KMS-11 (cell line): ENCODE data around the gene BCL7A.

Experiments
- H2AFZ ChIP-seq: fragments of 200-600 bp; sonication (generic); 2 replicates; pipeline ENCODE4 v1.6.1; 2016; ENCODE audit warnings: antibody characterized with exemption, mixed run types, low read depth
- H3K27ac ChIP-seq: fragments of 200-600 bp; sonication (generic); 2 replicates; pipeline ENCODE4 v1.6.1; 2016; ENCODE audit warnings: mild to moderate bottlenecking, mixed run types
- H3K27me3 ChIP-seq: fragments of 200-600 bp; sonication (generic); 2 replicates; pipeline ENCODE4 v1.6.1; 2017; ENCODE audit warnings: mild to moderate bottlenecking, low read depth, mixed run types, moderate library complexity; ENCODE audit not compliant: insufficient read depth
- H3K36me3 ChIP-seq: fragments of 200-600 bp; sonication (generic); 2 replicates; pipeline ENCODE4 v1.6.1; 2017; ENCODE audit warnings: mild to moderate bottlenecking, mixed run types; ENCODE audit not compliant: insufficient read depth
- H3K4me1 ChIP-seq: fragments of 200-600 bp; sonication (generic); 2 replicates; pipeline ENCODE4 v1.6.1; 2016; ENCODE audit warnings: mild to moderate bottlenecking, low read depth, mixed run types; ENCODE audit not compliant: poor library complexity, severe bottlenecking
- H3K4me2 ChIP-seq: fragments of 200-600 bp; sonication (generic); 2 replicates; pipeline ENCODE4 v1.7.0; 2016; ENCODE audit warnings: mild to moderate bottlenecking, mixed run types
- H3K4me3 ChIP-seq: fragments of 200-600 bp; sonication (generic); IDR thresholded peaks from 2 replicates; pipeline ENCODE4 v1.6.1; 2017; ENCODE audit warnings: low read depth, low read length, mixed read lengths; ENCODE audit not compliant: insufficient read depth
- H3K79me2 ChIP-seq: fragments of 200-600 bp; sonication (generic); 2 replicates; pipeline ENCODE4 v1.6.1; 2016; ENCODE audit warnings: low read depth, mixed run types; ENCODE audit not compliant: insufficient read depth
- H3K9ac ChIP-seq: fragments of 200-600 bp; sonication (generic); 2 replicates; pipeline ENCODE4 v1.6.1; 2016; ENCODE audit warnings: mild to moderate bottlenecking, mixed run types
- H4K20me1 ChIP-seq: fragments of 200-600 bp; sonication (generic); 2 replicates; pipeline ENCODE4 v1.6.1; 2016; ENCODE audit warnings: mild to moderate bottlenecking, mixed run types; ENCODE audit not compliant: insufficient read depth
- CTCF ChIP-seq: fragments of 200-600 bp; sonication (generic); conservative IDR thresholded peaks from 2 replicates; pipeline ENCODE4 v1.6.1; 2017; ENCODE audit warnings: low read depth, mild to moderate bottlenecking, antibody characterized with exemption, low read length, moderate library complexity, mixed read lengths

The BCL7A gene

GRCh38 chr12:122005252-122005776 is 16.4 kb upstream of the BCL7A start:
- no peaks in the 10 kb centered on the region for H3K27me3 ChIP-seq
- H3K4me2 ChIP-seq: no peak overlapping the region
- H3K4me1 ChIP-seq: no peaks in the 10 kb centered on the region
- no peaks in the 10 kb centered on the region for H3K79me2 ChIP-seq
- H3K9ac ChIP-seq: no peak overlapping the region
- H4K20me1 ChIP-seq: no peaks in the 10 kb centered on the region
- TF ChIP-seq CTCF: no peak
- H3K36me3 ChIP-seq: no peaks in the 10 kb centered on the region
- no peak overlapping the region for H2AFZ ChIP-seq
- no peak overlapping the region for H3K4me3 ChIP-seq
- no peak overlapping the region for H3K27ac ChIP-seq

DNA sequence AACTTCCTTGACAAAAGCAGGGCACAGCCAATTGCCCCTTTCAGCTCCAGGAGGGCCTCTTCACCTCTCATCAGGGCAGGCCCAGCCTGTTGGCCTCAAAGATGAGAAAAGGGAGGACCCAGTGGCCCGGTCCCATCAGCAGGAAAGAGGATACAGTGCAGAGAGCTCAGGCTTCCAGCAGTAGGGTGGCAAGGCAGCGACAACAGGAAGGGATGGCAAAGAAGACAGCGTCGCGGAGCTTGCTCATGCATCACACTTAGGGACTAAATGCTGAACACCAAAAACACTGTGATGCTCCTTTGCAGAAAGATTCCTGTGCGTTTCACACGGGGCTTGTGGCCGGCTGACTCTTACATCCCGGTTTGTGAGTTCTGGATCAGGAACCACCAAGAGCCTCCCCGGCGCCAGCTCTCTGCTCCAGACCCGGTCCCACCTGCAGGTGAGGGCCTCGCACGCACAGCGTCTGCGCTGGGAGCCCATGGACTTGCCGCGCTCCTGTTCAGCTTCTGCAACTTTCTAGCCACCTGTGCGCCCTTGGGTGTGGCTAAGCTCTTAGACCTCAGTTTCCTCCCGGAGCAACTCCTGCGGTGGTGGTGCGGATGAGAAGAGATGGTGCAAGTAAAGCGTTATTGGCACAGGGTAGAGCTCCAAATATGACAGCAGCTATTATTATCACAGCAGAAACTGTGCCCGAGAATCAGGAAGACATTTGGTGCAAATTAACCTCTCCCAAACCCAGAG is 15.3 kb upstream of the BCL7A start:
- no peaks in the 10 kb centered on the region for H4K20me1 ChIP-seq
- H3K36me3 ChIP-seq: no peaks in the 10 kb centered on the region
- no peak overlapping the region for H3K27ac ChIP-seq
- H3K27me3 ChIP-seq: no peaks in the 10 kb centered on the region
- no peak overlapping the region for H3K9ac ChIP-seq
- TF ChIP-seq CTCF: no peak
- H3K4me3 ChIP-seq: no peak overlapping the region
- no peak overlapping the region for H3K4me2 ChIP-seq
- H3K79me2 ChIP-seq: no peaks in the 10 kb centered on the region
- no peak overlapping the region for H2AFZ ChIP-seq
- H3K4me1 ChIP-seq: no peaks in the 10 kb centered on the region

- TF ChIP-seq CTCF: no peak
- H3K4me1 ChIP-seq: no peaks in the 10 kb centered on the region
- H3K9ac ChIP-seq: no peak overlapping the region
- H4K20me1 ChIP-seq: no peaks in the 10 kb centered on the region
- no peaks in the 10 kb centered on the region for H3K27me3 ChIP-seq
- H2AFZ ChIP-seq: no peak overlapping the region
- no peak overlapping the region for H3K27ac ChIP-seq
- no peak overlapping the region for H3K4me3 ChIP-seq
- no peaks in the 10 kb centered on the region for H3K79me2 ChIP-seq
- H3K36me3 ChIP-seq: no peaks in the 10 kb centered on the region
- no peak overlapping the region for H3K4me2 ChIP-seq
These were observed 11.9 kb upstream of the BCL7A start for GRCh38 chr12:122009741-122010140.

DNA sequence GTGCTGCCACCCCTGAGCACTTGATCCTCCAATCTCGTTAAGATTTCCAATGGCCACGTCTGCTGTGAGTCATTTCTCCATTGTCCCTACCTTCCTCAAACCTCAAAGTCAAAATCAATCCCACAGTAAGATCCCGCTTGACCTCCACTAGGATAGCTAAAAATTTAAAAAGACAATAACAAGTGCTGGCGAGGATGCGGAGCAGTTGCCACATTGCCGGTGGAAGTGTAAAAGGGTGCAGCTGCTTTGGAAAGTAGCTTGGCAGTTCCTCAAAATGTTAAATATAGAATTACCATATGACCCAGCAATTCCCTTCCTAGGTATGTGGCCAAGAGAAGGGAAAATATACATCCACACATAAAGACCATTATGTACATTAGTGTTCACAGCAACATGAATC is 9.5 kb upstream of the BCL7A start:
- TF ChIP-seq CTCF: no peak
- no peaks in the 10 kb centered on the region for H4K20me1 ChIP-seq
- H3K79me2 ChIP-seq: no peaks in the 10 kb centered on the region
- no peak overlapping the region for H3K27ac ChIP-seq
- no peak overlapping the region for H3K4me3 ChIP-seq
- no peak overlapping the region for H3K9ac ChIP-seq
- no peak overlapping the region for H3K4me2 ChIP-seq
- no peaks in the 10 kb centered on the region for H3K27me3 ChIP-seq
- H3K4me1 ChIP-seq: no peaks in the 10 kb centered on the region
- H3K36me3 ChIP-seq: no peaks in the 10 kb centered on the region
- H2AFZ ChIP-seq: no peak overlapping the region
